Neural progenitor cell (in vitro differentiated cells): ENCODE results near the gene SYCE1L.

Source experiments
- CTCF ChIP-seq: fragments of 200-600 bp; sonication (generic); IDR thresholded peaks from 2 replicates; pipeline ENCODE4 v1.5.1; 2017; ENCODE audit warnings: antibody characterized with exemption, mild to moderate bottlenecking
- EZH2 ChIP-seq: fragments of 200-600 bp; sonication (generic); IDR thresholded peaks from 2 replicates; pipeline ENCODE4 v1.6.1; 2017; ENCODE audit warnings: antibody characterized with exemption, mild to moderate bottlenecking, moderate library complexity

- no peak for TF ChIP-seq EZH2
- no peak for TF ChIP-seq CTCF
These were observed 9.2 kb downstream of the SYCE1L start for GRCh38 chr16:77208382-77208781.
